DND-41 (cell line): ENCODE data around the gene CRTAC1.

ENCODE experiments used
- ATAC-seq: fragments of 200-7000 bp; cut with Tn5 transposase; 3 replicates; pipeline ENCODE4 v1.9.1; 2021; ENCODE audit warnings: low read depth; ENCODE audit not compliant: insufficient read depth
- DNase-seq: peaks from one replicate; pipeline ENCODE4 v3.0.0-alpha.2; 2020
- H2AFZ ChIP-seq: 2 replicates; pipeline ENCODE4 v1.6.0; 2012; ENCODE audit warnings: low read depth, low read length
- H3K27ac ChIP-seq: 2 replicates; pipeline ENCODE4 v1.5.1; 2012; ENCODE audit warnings: low read length, inconsistent platforms
- H3K27me3 ChIP-seq: fragments of 200-600 bp; sonication (generic); 2 replicates; pipeline ENCODE4 v1.6.0; 2012; ENCODE audit warnings: low read length, mild to moderate bottlenecking, inconsistent platforms; ENCODE audit not compliant: insufficient read depth, poor library complexity
- H3K36me3 ChIP-seq: 2 replicates; pipeline ENCODE4 v1.5.1; 2012; ENCODE audit warnings: low read length, inconsistent platforms; ENCODE audit not compliant: insufficient read depth
- H3K4me1 ChIP-seq: 2 replicates; pipeline ENCODE4 v1.5.1; 2012; ENCODE audit warnings: mild to moderate bottlenecking, low read length; ENCODE audit not compliant: insufficient read depth
- H3K4me2 ChIP-seq: 2 replicates; pipeline ENCODE4 v1.6.0; 2012; ENCODE audit warnings: mild to moderate bottlenecking, moderate library complexity, low read length, inconsistent platforms; ENCODE audit not compliant: insufficient read depth
- H3K4me3 ChIP-seq, 2 experiments: fragments of 200-600 bp in 1 of 2; shearing (Covaris generic) in 1 of 2; 2 replicates each; pipeline ENCODE4 v1.5.1; 2012 to 2016; ENCODE audit warnings: inconsistent platforms in 2 of 2, low read length in 2 of 2, mild to moderate bottlenecking in 2 of 2, low read depth in 1 of 2, moderate library complexity in 1 of 2
- H3K79me2 ChIP-seq: 2 replicates; pipeline ENCODE4 v1.6.0; 2012; ENCODE audit warnings: low read length, inconsistent platforms; ENCODE audit not compliant: insufficient read depth
- H3K9ac ChIP-seq: 2 replicates; pipeline ENCODE4 v1.6.0; 2012; ENCODE audit warnings: low read depth, mild to moderate bottlenecking, inconsistent platforms, low read length, moderate library complexity
- H3K9me3 ChIP-seq: 2 replicates; pipeline ENCODE4 v1.5.1; 2012; ENCODE audit warnings: low read length, moderate library complexity, mild to moderate bottlenecking, inconsistent platforms; ENCODE audit not compliant: insufficient read depth, severe bottlenecking
- H4K20me1 ChIP-seq: 2 replicates; pipeline ENCODE4 v1.6.0; 2012; ENCODE audit warnings: low read length; ENCODE audit not compliant: insufficient read depth
- CTCF ChIP-seq: IDR thresholded peaks from 2 replicates; pipeline ENCODE4 v1.5.1; 2012; ENCODE audit warnings: borderline replicate concordance, low read length, moderate library complexity, mild to moderate bottlenecking; ENCODE audit not compliant: poor library complexity, severe bottlenecking; ENCODE audit errors: extremely low read depth
- EZH2 ChIP-seq: IDR thresholded peaks from 3 replicates; pipeline ENCODE4 v1.6.1; 2012; ENCODE audit warnings: borderline replicate concordance, low read depth, mild to moderate bottlenecking, moderate library complexity, low read length, inconsistent platforms; ENCODE audit not compliant: severe bottlenecking

CRTAC1 gene

DNA sequence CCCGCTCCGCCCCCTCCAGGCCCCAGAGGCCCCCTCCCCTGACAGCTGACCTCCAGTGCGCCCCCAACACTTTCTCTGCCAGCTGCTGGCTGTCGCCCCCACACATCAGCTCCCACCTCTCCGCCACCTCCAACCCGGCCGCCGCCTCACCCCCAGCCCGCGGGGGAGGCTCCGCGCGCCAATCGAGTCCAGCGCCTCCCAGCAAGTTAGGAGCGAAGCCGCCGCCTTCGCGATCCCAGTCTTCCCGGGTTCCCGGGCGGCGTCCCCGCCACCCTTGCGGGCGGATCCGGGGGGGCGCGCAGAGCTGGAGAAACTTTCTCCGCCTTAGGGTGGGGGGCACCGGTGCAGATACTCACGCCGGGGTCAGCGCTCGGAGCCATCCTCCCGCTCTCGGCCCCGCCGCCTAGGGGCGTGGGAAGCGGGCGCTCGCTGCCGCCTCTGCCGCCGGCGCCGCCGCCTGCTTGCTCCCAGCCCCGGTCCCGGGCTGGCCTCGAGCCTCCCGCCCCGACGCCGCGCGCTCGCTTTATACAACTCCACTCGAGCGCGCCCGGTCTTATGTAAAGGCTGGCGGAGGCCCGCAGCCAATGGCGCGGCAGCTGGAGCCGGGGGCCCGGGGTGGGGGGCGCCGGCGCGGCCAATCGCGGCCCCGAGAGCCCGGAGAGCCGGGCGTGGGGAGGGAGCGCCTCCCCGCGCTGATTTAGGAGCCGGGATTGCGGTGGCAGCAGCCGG, at the start of gene CRTAC1:
Gene CRTAC1 (minus strand): TSS at position 529 of the 729 bp plus-strand sequence. CDS start 149 bp downstream, at position 380.
- no peak for DNase-seq
- Histone ChIP-seq H3K27me3 (peaks cover 32% of the 10 kb centered on the region), H3K36me3 (no peaks in the 10 kb centered on the region), H2AFZ (no peak within 1 kb of the TSS), H3K9ac (no peak within 1 kb of the TSS), H3K4me2 (no peak within 1 kb of the TSS), H3K79me2 (no peaks in the 10 kb centered on the region), H3K9me3 (no peaks in the 10 kb centered on the region), H3K4me1 (no peaks in the 10 kb centered on the region), H3K27ac (no peak within 1 kb of the TSS), H4K20me1 (peaks cover 10% of the 10 kb centered on the region; the same call in 1 of the 2 replicates), H3K4me3 (no peak within 1 kb of the TSS)
- no peak for ATAC-seq
- TF ChIP-seq CTCF (no peak), EZH2 (no peak)

DNA sequence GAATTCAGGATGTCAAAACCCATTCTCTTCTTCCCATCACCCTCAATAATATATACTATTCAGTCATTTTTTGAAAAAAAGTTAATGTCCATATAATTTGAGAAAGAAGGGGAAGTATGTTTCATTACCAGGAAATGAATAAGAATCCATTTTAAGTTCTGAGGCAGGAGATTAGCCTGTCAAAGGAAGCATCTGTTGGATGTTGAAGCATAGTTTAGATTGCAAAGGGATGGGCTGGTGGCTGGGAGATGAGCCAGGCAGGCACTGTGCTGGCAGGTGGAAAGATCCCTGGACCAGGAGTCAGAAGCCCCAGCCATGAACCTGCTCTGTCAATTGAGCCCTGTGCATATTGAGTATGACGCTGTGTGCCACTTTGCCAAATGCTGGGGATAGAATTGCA, 48.4 kb upstream of the CRTAC1 start:
- Histone ChIP-seq H3K27ac (no peak overlapping the region), H3K79me2 (no peaks in the 10 kb centered on the region), H3K4me1 (no peaks in the 10 kb centered on the region), H2AFZ (no peak overlapping the region), H3K4me3 (no peak overlapping the region), H3K36me3 (no peaks in the 10 kb centered on the region), H3K9ac (no peak overlapping the region), H3K9me3 (no peaks in the 10 kb centered on the region), H3K27me3 (no peaks in the 10 kb centered on the region), H4K20me1 (no peaks in the 10 kb centered on the region; the same call in 1 of the 2 replicates), H3K4me2 (no peak overlapping the region)
- TF ChIP-seq CTCF (no peak), EZH2 (no peak)
- ATAC-seq, result no peak
- no peak for DNase-seq

DNA sequence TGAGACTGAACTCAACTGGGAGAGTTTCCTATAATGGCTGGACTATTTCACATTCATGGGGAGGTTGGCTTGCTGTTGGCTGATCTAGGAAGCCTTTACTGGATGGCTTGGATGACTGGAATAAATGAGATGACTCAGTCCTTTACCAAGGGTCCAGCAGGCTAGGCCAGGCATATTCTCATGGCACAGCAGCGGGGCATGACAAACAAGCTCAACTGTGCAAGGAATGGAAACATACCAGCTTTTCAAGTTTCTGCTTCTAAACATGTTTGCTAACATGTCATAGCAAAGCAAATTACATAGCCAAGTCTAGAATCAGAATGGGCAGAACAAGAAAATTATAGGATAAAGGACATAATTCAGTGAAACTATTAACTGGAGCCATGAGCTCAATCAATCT, 46.8 kb upstream of the CRTAC1 start:
- no peak overlapping the region for H3K4me2 ChIP-seq
- no peaks in the 10 kb centered on the region for H3K9me3 ChIP-seq
- no peak overlapping the region for H3K4me3 ChIP-seq
- TF ChIP-seq CTCF (no peak), EZH2 (no peak)
- no peak overlapping the region for H2AFZ ChIP-seq
- no peaks in the 10 kb centered on the region for H3K27me3 ChIP-seq
- H4K20me1 ChIP-seq, result no peaks in the 10 kb centered on the region; the same call in 1 of the 2 replicates
- no peak overlapping the region for H3K27ac ChIP-seq
- no peaks in the 10 kb centered on the region for H3K79me2 ChIP-seq
- no peaks in the 10 kb centered on the region for H3K4me1 ChIP-seq
- no peaks in the 10 kb centered on the region for H3K36me3 ChIP-seq
- H3K9ac ChIP-seq, result no peak overlapping the region
- ATAC-seq (no peak), DNase-seq (no peak)
